ENCODE measurements around the gene ERICH6B. TPM values are rescaled to one million over a fixed set of nuclear protein-coding genes. Genes with fewer than 3 reads are reported as not detected.

ERICH6B gene
- total and polyA plus RNA-seq, 2 experiments from 2014 or later: not detected

DNA sequence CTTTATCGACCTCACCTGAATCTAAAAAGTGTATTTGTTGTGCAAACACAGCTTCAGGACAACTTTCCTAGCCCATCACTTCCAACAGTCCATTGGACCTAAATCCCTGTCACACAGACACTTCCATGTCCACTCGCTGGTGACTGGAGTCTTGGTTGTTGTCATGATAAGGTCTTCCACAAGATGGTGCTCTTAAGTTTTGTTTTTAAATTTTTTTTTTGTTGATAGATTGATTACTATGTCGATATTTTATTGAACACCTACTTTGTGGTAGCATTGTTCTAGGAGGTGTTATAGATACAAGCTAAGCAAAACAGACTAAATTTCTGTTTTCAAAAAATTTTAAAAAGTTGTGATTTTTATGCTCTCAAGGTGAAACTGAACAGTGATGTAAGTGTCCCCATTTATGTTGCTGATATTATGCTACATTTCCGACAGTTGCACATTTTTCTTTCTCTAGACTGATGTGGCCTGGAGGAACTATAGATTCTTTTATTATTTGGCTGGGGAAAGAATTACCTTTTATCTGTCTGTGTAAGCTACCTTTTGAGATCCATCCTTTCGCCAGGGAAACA lies 8.1 kb upstream of the ERICH6B start:
- H3K4me3 Mint-ChIP-seq: no peak overlapping the region
- peak; percentile 40; the same call in 2 of the 3 replicates for ATAC-seq
- Histone ChIP-seq H3K4me1 (ENCODE audit: insufficient read depth) (peaks cover 20% of the 10 kb centered on the region), H3K4me3 (no peak overlapping the region), H3K36me3 (ENCODE audit: insufficient read depth) (no peaks in the 10 kb centered on the region), H3F3A (replicated peaks; ENCODE audit: low read depth) (no peaks in the 10 kb centered on the region), H2AFZ (no peak overlapping the region), H3K79me2 (replicated peaks; ENCODE audit: insufficient read depth) (no peaks in the 10 kb centered on the region), H3K4me2 (no peak overlapping the region), H3K27me3 (ENCODE audit: insufficient read depth) (no peaks in the 10 kb centered on the region), H3K27ac (ENCODE audit: low read depth) (no peak overlapping the region), H3K9me2 (ENCODE audit: insufficient read depth) (no peaks in the 10 kb centered on the region), H4K20me1 (replicated peaks; ENCODE audit: insufficient read depth) (no peaks in the 10 kb centered on the region)
- no peak for TF ChIP-seq ZNF331 (CRISPR knock-in tag; IDR thresholded peaks at IDR 0.05; ENCODE audit: low read depth)
- TF ChIP-seq, protein P1, sequence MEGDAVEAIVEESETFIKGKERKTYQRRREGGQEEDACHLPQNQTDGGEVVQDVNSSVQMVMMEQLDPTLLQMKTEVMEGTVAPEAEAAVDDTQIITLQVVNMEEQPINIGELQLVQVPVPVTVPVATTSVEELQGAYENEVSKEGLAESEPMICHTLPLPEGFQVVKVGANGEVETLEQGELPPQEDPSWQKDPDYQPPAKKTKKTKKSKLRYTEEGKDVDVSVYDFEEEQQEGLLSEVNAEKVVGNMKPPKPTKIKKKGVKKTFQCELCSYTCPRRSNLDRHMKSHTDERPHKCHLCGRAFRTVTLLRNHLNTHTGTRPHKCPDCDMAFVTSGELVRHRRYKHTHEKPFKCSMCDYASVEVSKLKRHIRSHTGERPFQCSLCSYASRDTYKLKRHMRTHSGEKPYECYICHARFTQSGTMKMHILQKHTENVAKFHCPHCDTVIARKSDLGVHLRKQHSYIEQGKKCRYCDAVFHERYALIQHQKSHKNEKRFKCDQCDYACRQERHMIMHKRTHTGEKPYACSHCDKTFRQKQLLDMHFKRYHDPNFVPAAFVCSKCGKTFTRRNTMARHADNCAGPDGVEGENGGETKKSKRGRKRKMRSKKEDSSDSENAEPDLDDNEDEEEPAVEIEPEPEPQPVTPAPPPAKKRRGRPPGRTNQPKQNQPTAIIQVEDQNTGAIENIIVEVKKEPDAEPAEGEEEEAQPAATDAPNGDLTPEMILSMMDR (conservative IDR thresholded peaks at IDR 0.05; ENCODE audit: low read depth in 2 of 2): peak; percentile 67 to 70
- DNase-seq (ENCODE audit: low spot score): peak; percentile 48
- H3K4me1 Mint-ChIP-seq: peaks cover 27% of the 10 kb centered on the region
- H3K9me3 Mint-ChIP-seq: no peaks in the 10 kb centered on the region; the same call in 2 of the 3 replicates
- H3K36me3 Mint-ChIP-seq (ENCODE audit: low read depth): no peaks in the 10 kb centered on the region
- no peak overlapping the region for H3K27ac Mint-ChIP-seq
- peaks cover 3% of the 10 kb centered on the region for H3K27me3 Mint-ChIP-seq (ENCODE audit: insufficient read depth, low read depth, poor library complexity)

DNA sequence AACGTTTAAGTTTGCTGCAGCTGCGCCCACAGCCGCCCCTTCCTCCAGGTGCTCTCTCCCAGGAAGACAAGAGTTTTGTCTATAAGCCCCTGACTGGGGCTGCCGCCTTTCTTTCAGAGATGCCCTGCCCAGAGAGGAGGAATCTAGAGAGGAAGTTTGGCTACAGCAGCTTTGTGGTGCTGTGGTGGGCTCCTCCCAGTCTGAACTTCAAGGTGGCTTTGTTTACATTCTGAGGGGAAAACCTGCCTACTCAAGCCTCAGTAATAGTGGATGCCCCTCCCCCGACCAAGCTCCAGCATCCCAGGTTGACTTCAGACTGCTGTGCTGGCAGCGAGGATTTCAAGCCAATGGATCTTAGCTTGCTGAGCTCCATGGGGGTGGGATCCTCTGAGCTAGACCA lies 6.4 kb upstream of the ERICH6B start:
- H3K4me1 ChIP-seq (ENCODE audit: insufficient read depth): peaks cover 8% of the 10 kb centered on the region
- Mint-ChIP-seq H3K36me3 (ENCODE audit: low read depth) (no peaks in the 10 kb centered on the region), H3K4me3 (no peak overlapping the region), H3K9me3 (no peaks in the 10 kb centered on the region; the same call in 2 of the 3 replicates), H3K4me1 (peaks cover 18% of the 10 kb centered on the region; the same call in 2 of the 3 replicates), H3K27me3 (ENCODE audit: insufficient read depth, low read depth, poor library complexity) (peaks cover 3% of the 10 kb centered on the region), H3K27ac (no peak overlapping the region)
- TF ChIP-seq POLR2AphosphoS5 (IDR thresholded peaks at IDR 0.05; ENCODE audit: low read depth) (no peak), CREB1 (CRISPR knock-in tag; IDR thresholded peaks at IDR 0.05; ENCODE audit: low read depth) (no peak), EZH2phosphoT487 (IDR thresholded peaks at IDR 0.05; ENCODE audit: unreplicated experiment) (no peak), ETS1 (IDR thresholded peaks at IDR 0.05) (no peak), ZNF331 (CRISPR knock-in tag; IDR thresholded peaks at IDR 0.05; ENCODE audit: low read depth) (no peak)
- TF ChIP-seq, protein P2, sequence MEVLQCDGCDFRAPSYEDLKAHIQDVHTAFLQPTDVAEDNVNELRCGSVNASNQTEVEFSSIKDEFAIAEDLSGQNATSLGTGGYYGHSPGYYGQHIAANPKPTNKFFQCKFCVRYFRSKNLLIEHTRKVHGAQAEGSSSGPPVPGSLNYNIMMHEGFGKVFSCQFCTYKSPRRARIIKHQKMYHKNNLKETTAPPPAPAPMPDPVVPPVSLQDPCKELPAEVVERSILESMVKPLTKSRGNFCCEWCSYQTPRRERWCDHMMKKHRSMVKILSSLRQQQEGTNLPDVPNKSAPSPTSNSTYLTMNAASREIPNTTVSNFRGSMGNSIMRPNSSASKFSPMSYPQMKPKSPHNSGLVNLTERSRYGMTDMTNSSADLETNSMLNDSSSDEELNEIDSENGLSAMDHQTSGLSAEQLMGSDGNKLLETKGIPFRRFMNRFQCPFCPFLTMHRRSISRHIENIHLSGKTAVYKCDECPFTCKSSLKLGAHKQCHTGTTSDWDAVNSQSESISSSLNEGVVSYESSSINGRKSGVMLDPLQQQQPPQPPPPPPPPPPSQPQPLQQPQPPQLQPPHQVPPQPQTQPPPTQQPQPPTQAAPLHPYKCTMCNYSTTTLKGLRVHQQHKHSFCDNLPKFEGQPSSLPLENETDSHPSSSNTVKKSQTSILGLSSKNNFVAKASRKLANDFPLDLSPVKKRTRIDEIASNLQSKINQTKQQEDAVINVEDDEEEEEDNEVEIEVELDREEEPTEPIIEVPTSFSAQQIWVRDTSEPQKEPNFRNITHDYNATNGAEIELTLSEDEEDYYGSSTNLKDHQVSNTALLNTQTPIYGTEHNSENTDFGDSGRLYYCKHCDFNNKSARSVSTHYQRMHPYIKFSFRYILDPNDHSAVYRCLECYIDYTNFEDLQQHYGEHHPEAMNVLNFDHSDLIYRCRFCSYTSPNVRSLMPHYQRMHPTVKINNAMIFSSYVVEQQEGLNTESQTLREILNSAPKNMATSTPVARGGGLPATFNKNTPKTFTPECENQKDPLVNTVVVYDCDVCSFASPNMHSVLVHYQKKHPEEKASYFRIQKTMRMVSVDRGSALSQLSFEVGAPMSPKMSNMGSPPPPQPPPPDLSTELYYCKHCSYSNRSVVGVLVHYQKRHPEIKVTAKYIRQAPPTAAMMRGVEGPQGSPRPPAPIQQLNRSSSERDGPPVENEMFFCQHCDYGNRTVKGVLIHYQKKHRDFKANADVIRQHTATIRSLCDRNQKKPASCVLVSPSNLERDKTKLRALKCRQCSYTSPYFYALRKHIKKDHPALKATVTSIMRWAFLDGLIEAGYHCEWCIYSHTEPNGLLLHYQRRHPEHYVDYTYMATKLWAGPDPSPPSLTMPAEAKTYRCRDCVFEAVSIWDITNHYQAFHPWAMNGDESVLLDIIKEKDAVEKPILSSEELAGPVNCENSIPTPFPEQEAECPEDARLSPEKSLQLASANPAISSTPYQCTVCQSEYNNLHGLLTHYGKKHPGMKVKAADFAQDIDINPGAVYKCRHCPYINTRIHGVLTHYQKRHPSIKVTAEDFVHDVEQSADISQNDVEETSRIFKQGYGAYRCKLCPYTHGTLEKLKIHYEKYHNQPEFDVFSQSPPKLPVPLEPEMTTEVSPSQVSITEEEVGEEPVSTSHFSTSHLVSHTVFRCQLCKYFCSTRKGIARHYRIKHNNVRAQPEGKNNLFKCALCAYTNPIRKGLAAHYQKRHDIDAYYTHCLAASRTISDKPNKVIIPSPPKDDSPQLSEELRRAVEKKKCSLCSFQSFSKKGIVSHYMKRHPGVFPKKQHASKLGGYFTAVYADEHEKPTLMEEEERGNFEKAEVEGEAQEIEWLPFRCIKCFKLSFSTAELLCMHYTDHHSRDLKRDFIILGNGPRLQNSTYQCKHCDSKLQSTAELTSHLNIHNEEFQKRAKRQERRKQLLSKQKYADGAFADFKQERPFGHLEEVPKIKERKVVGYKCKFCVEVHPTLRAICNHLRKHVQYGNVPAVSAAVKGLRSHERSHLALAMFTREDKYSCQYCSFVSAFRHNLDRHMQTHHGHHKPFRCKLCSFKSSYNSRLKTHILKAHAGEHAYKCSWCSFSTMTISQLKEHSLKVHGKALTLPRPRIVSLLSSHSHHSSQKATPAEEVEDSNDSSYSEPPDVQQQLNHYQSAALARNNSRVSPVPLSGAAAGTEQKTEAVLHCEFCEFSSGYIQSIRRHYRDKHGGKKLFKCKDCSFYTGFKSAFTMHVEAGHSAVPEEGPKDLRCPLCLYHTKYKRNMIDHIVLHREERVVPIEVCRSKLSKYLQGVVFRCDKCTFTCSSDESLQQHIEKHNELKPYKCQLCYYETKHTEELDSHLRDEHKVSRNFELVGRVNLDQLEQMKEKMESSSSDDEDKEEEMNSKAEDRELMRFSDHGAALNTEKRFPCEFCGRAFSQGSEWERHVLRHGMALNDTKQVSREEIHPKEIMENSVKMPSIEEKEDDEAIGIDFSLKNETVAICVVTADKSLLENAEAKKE (CRISPR knock-in tag; IDR thresholded peaks at IDR 0.05): no peak
- H3K4me3 ChIP-seq: peak overlapping the region; percentile 37; the same call in 1 of the 2 replicates
- H2AFZ ChIP-seq: peak overlapping the region; percentile 75
- H4K20me1 ChIP-seq (replicated peaks; ENCODE audit: insufficient read depth): no peaks in the 10 kb centered on the region
- H3K36me3 ChIP-seq (ENCODE audit: insufficient read depth): no peaks in the 10 kb centered on the region
- H3K79me2 ChIP-seq (replicated peaks; ENCODE audit: insufficient read depth): no peaks in the 10 kb centered on the region
- H3K27me3 ChIP-seq (ENCODE audit: insufficient read depth): 0 out of 2 replicates have a peak, but pooled peaks cover under 1% of the 10 kb centered on the region
- H3K27ac ChIP-seq (ENCODE audit: low read depth): no peak overlapping the region
- no peaks in the 10 kb centered on the region for H3K9me2 ChIP-seq (ENCODE audit: insufficient read depth)
- H3F3A ChIP-seq (replicated peaks; ENCODE audit: low read depth): no peaks in the 10 kb centered on the region
- peak overlapping the region; percentile 70 for H3K4me2 ChIP-seq
- ATAC-seq: peak; percentile 89
- DNase-seq (ENCODE audit: low spot score): peak; percentile 80
